Upper lobe of left lung (tissue), 4 donors: Measurements from ENCODE around the gene NUP93.

Experiments used
- POLR2A ChIP-seq, 4 donors: fragments of 450-650 bp; IDR thresholded peaks; one replicate each; pipeline ENCODE4 v1.5.1; 2016 to 2017; ENCODE audit warnings: antibody characterized with exemption in 4 of 4, mild to moderate bottlenecking in 2 of 4
- TF ChIP-seq, protein P1 (sequence below), 6 experiments: fragments of 450-650 bp in 4 of 6; fragments of 200-600 bp in 2 of 6; sonication (generic) in 2 of 6; IDR thresholded peaks; one replicate each; pipeline ENCODE4 v1.5.1; 2016 to 2019; ENCODE audit warnings: antibody characterized with exemption in 6 of 6

DNA sequence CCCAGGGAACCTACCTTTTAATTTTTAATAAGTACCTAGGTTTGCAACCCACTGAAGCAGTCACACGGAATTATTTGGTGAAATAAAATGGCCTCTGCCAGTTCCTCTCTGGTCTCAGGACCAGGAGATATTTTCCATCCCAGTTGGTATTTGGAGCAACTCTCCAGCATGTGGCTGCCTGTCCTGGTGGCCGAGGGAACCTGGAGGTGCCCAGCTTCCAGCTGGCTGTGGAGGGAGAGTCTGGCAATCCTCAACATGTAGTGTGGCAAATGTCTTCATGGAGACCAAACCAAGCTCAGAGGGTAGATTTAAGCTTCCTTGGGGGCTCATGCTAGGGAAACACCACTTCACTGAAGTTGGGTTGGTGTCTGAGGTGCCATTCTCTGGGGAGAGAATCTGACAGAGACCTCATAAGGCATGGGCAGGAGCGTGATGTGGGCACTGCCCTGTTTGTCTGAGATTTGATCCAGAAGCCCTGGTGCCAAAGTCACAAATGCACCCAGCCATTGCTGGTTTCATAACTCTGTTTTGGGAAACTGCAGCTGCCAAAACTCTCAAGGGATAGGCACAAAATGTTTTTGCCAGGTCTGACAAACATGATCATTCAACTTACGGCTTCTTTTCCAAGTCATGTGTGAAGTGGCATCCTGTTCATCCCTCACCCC, 44.9 kb upstream of the NUP93 start:
- TF ChIP-seq, protein P1, sequence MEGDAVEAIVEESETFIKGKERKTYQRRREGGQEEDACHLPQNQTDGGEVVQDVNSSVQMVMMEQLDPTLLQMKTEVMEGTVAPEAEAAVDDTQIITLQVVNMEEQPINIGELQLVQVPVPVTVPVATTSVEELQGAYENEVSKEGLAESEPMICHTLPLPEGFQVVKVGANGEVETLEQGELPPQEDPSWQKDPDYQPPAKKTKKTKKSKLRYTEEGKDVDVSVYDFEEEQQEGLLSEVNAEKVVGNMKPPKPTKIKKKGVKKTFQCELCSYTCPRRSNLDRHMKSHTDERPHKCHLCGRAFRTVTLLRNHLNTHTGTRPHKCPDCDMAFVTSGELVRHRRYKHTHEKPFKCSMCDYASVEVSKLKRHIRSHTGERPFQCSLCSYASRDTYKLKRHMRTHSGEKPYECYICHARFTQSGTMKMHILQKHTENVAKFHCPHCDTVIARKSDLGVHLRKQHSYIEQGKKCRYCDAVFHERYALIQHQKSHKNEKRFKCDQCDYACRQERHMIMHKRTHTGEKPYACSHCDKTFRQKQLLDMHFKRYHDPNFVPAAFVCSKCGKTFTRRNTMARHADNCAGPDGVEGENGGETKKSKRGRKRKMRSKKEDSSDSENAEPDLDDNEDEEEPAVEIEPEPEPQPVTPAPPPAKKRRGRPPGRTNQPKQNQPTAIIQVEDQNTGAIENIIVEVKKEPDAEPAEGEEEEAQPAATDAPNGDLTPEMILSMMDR (IDR thresholded peaks at IDR 0.05), result no peak
- TF ChIP-seq POLR2A (IDR thresholded peaks at IDR 0.05), result no peak
